Urothelium cell line (cell line): ENCODE results near the gene PHF19.

Experiments
- DNase-seq: peaks from one replicate; pipeline ENCODE4 v3.0.0; 2011; ENCODE audit warnings: low spot score, mixed read lengths
- FAIRE-seq: peaks from 2 replicates; lab custom pipeline; 2011; peaks lifted over from hg19 to GRCh38; lab: Jason Lieb, UNC

PHF19 gene

DNA sequence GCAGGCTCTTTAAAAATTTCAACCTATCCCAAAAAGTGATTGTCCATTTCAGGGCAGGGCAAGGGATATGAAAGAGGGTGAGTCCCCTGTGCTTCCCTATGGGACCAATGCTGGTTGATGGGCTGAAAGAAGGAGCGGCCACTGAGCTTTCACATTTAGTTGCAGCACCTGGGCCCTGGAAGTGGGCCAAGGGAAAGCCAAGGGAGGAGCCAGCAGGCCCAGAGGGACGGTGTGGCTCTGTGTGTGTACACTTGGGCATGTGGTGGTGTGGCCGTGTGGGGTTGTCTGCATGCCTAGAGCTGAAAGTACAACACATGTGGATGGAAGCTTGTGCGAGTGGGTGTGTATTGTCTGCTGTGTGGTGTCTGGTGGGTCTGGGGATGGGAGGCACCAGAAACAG lies 20.3 kb downstream of the PHF19 start:
- DNase-seq: no peak

DNA sequence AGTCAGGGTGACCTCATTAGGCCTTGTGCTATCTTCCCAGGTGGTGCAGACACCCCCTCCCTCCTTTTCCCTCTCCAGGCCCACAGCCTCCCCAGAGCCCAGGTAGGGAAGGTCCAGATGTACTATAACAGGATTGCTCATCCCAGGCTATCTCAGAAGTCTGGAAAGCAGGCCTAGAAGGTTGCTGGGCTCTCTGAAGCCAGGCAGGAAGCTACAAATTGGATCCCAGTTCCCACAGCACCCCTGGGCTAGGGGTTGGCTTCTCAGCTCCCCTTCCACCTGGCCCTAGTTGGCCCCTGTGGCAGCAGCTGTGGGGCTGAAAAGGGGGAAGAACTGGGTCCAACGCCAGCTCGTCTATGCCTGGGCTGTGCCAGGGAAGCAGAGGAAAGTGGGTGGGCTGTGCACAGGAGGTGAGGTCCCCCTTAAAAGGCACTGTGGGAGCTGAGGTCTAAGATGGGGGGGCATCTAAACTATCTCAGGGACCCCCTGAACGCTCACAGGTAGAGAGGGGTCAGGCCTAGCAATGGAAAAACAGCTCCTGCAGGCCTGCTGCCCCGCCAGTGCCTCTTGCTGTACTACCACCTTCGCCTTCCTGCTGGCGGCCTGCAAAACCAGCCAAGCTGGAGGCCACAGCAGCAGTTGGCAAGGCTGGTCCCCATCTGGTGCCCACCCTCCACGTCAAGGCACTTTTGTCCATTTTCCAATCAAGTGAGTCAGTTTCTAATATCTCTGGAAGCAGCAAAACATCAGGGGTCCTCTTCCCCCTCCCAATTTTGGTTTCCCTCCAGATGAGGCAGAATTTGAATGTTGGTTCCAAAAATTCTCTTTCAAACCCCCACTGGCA lies 20.9 kb downstream of the PHF19 start:
- DNase-seq (no peak), FAIRE-seq (no peak)

More for the DNA sequence above, 20.3 kb downstream of the PHF19 start:
- no peak for FAIRE-seq

DNA sequence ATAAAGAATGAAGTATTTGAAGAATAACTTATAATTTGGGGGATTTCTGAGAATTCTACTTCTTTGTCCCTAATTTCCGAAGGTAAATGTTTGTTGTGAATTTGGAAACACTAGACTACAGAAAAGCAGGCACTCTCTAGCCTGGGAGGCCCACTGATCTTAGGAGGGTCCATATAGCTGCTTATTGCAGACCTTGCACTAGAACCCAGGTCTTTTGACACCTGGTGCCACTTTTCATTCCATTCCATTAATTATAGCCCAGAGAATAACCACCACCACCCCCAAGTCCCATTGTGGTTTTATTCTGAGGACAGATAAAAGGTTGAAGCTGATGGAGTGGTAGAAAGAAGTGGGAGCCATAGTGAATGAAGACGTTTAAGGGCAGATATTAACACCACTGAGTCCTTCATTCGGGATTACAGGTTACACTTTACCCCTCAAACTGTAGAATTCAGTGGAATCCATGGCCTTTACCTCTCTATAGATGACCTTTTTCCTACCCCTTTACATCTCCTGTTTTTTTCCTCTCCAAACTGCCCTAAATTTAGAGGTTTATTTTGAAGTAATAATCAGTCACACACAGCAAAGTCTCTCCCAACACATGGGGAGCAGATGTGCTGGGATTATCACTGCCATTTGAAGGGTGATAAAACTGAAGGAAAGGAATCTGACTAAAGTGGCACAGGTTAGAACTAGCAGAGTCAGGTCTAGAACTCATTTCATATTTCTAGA lies 22.2 kb downstream of the PHF19 start:
- FAIRE-seq: no peak
- no peak for DNase-seq

DNA sequence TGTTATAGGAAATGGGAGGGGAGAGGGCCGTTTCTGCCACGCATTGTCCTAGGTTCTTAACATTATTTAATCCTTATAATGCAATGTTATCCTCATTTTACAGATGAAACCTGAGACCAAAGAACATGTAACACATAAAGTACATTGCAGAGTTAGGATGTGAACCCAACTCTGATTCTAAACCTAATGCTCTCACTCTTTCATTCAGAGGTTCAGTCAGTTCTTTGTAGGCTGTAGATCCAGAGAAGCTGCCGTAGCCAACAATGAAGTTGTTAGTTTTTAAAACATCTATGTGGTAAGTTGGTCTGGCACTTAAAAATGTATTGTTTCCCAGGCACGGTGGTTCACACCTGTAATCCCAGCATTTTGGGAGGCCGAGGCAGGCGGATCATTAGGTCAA lies 23.8 kb downstream of the PHF19 start:
- no peak for DNase-seq
- FAIRE-seq: no peak

DNA sequence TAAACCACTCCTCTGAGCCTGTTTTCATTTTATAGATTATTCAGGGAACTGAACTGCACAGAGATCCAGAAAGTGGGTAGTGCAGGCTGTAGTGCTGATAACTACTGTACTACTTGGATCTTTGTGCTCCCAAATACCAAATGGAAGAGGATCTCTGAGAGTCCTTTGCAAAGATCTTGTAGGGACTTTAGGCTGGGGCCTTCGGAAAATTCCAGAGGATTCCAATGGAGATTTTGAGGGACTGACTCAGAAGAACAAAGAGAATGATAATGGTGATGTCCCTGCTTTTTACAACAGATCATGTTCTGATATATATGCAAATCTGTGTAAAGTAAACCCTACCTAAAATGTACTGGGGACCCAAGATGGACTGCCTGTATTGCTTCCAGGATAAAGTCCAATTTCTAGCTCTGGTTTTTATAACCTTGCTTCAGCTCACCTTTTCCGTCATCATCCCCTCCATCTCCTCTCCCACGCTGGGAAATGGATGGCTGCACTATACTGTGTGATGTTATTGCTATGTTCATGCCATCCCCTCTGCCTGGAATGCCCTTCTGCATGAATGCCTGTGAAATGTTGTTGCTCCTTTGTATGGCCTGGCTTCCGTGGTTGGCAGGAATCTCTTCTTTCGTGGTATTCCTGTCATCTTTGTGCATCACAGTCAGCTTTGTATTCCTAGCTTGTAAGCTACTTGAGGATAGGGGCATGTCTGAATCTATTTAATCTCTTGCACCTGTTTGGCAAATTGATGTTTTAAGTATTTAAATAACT lies 24.6 kb downstream of the PHF19 start:
- FAIRE-seq (no peak), DNase-seq (no peak)

DNA sequence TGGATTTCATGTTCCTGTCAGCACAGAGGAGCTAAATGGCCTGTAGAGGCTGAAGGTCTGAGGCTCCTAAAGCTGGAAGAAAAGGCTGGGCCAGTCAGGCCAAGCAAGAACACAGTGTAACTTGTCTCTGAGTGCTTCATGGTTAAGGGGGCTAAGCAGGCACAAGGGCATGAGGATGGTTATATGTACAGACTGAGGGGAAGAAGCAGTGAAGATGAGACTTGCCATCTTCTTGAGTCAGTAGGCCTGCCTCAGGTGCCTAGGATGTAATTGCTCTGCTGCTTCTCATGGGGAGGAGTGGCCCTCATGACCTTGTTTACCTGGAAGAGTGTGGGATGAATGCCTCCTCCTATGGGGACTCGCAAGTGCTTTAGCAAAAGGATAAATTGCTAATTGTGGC lies 25.5 kb downstream of the PHF19 start:
- DNase-seq (no peak), FAIRE-seq (no peak)

DNA sequence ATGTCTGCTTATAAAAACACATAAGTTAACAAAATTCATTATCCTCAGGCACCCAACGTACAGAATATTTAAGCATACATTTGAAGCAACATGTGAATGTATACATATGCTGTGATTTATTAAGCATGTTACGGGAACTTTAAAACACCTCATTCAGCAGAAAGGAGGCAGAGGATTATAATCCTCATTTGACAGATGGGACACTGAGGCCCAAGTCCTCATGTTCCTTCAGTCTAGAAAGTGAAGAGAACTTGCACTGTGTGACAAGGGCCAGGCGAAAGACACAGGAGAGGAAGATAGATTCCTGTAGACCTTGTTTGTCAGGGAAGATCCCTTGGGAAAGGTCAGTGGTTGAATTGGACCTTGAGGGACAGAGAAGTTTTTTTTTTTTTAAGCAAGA lies 26.7 kb downstream of the PHF19 start:
- DNase-seq (no peak), FAIRE-seq (no peak)

DNA sequence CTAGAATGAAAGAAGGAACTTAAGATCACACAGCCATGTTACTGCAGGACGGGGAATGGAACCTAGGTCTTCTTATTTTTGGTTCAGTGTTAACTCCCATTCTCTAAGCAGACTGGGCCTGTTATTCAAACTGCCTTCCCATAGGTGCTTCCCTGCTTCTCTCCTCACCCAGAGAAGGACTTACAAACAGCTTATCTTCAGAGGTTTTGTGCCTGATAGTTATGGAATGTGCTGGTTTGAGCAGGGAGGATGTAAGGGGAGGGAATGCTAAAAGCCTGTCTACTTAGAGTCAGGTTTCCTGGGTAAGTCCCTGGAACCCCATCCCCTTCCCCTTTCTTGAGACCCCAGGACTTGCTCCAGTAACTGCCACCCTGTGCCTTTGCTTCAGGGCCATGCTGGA lies 30.1 kb downstream of the PHF19 start:
- FAIRE-seq (no peak), DNase-seq (no peak)

DNA sequence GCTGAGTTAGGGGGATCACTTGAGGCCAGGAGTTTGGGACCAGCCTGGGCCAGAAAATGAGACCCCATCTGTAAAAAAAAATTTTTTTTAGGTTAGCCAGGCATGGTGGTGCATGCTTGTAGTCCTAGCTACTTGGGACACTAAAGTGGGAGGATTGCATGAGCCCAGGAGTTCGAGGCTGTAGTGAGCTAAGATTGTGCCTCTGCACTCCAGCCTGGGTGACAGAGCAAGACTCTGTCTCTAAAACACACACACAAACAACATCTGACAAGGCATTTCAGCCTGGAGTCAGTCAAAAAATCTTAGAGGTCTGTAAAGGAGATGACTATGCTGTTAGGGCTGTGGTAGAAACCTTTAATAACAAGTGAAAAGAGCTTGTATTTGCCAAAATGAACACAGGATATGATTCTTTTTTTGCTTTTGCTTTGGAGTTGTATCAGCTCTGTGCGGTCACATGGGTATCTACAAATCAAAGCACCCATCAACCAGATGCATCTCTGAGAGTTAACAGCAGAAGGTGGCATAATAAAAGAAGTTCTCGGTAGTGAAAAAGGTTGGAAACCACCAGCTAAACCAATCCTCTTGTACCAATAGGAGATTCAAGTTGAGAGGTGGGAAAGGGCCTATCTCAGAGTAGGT lies 30.6 kb downstream of the PHF19 start:
- no peak for FAIRE-seq
- DNase-seq: no peak

DNA sequence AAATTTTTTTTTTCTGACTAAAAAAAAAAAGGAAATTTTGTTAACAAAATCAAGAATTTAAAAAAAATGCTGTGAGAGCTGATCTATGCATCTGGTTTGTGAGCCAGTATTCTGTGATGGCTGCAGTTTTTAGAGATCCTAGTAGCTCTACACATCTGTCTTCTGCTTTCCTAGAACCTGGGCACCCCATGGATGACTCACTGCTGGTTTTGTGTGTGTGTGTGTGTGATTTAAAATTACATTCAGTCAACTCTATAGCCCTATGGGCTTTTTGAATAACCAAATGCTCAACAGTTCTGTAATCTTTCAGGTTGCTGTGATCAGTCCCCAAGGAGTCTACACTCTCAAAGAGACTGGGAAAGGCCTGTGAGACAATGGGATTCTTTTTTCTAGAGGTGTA lies 31.7 kb downstream of the PHF19 start:
- DNase-seq (no peak), FAIRE-seq (no peak)

DNA sequence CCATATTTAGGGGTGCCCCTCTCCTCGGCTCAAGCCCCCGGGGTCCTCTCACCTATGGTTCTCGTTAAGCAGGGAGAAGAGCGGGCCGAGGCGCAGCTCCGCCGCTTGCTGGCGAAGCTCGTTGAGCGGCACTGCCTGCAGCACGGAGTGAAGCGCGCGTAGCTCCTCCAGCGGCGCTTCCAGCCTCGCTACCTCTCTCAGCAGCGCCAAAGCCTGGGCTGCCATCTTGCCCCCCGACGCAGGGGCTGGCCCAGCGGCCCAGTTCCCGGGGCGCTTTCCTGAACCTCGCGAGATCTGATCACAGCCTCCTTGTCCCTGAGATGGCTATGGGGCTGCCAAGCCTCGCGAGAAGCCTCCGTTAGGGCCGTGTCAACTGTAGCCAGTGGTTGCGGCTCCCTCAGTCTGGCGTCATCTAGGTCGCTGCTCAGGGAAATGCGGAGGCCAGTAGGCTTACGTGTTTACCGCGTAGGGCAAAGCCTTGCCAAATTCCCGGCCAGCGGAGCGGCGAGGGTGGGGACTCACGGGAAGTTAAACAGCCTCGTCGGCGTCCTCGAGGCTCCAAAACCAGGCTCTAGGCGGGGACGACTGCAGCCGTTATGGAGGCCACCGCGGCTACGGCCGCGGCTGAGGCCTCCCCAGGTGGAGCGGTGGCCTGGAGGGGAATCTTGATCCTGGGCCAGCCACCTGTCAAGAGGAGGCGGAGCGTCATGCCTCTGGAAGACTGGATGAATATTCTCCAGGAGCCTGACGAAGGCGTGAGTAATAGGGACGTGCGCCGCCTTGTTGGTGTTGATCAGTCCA lies 34.1 kb downstream of the PHF19 start, which contains the start of gene PSMD5:
Gene PSMD5, minus strand, starts transcription at position 238 of the 801 bp plus-strand sequence. Its CDS starts 13 bp downstream, at position 225.
- peak; percentile 98 for DNase-seq
- FAIRE-seq: no peak

DNA sequence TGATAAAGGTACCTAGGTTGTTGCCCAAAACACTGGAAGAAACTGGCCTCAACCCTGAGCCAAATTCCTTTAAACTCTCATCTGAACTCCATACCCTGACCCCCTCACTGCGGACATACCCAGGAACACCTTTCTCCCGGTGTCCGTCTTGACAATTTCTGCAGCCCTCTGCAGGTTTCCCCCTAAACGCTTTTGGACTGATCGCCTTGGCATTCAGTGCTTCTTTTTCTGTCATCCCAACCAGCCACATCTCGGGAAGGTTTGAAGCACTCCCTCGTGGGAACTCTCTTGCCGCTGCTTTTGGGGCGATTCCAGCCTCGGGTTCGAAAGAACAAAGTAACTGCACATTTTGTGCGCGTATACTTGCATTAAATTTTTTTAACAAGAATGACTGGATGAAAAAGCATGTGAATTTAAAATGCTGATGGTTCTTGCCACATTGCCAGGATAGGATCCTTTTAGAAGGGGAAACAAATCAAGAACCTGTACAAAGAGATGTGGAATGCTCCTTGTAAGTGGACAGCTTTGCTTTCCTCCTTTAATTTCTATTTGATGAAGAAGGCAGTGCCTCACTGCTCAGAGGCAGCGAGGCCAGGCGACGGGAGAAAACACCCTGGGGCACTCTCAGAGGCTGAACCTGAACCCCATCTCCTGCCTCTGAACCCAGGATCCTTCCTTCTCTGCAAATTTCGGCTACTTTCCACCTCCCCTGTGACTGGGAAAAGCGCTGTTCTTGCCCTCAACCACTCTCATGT lies 34.9 kb downstream of the PHF19 start:
- DNase-seq: no peak
- FAIRE-seq: no peak

DNA sequence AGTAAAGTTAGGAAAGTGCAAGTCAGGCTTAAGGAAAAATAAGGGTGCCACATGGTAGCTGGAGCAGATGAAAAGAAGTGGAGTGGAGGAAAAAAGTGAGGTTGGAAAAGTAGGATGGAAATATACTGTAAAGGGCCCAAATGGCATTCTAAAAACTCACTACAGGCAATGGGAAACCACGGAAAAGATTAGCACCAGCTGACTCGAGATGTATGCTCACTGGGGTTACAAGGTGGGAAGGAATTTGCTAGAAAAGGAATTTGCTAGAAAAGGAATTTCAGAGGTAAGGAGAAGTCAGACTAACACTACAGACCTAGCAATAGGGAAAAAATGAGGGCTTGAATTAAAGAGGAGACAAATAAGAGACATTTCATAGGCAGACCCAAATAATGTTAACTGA lies 37.8 kb downstream of the PHF19 start:
- no peak for FAIRE-seq
- DNase-seq: no peak

DNA sequence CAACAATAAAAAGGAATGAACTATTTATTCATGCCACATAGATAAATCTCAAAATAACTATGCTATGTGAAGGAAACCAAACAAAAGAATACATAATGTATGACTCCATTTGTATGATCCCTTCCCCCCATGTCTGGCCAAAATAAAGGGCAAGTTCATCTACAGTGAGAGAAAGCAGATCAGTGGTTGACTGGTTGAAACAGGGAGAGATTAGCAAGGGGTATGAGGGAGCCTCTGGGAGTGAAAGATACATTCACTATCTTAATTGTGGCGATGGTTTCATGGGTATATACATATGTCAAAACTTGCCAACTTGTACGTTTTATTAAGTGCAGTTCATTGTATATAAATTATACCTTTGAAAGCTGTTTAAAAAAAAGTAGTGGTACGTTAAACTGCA lies 39.1 kb downstream of the PHF19 start:
- FAIRE-seq (no peak), DNase-seq (no peak)

DNA sequence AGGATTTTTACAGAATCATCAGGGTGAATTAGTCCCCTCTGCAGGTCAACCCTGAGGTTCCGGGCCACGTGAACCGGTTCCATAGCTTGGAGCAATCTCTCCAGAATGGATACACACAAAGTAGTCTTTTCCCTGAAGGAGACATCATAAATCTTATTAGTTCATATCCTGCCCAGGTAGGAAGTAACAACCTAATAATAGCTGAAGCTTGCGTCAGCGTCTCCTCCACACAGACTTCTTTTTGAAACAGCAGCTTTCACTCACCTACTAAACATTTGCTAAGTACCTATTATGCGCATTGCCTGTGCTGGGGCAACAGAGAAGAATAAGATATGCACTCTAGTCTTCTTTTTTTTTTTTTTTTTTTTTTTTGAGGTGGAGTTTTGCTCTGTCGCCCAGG lies 43.7 kb downstream of the PHF19 start:
- no peak for DNase-seq
- FAIRE-seq: no peak

DNA sequence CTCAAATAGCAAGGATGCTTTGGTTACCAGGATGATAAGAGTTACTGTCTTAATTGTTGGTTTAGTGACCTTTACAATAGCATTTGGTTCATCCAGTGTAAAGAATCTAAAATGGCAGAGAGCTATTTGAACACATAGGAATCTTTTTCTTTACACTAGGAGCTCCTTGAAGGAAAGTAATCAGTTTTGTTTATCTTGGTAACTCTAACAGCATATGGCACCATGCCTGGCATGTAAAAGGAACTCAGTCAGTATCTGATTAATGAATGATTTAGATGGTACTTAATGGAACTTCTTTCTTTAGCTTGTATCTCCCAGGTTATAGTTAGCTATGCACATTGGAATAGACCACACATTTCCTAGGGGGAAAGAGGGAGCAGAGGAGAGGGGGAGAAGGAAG lies 44.2 kb downstream of the PHF19 start:
- no peak for FAIRE-seq

DNA sequence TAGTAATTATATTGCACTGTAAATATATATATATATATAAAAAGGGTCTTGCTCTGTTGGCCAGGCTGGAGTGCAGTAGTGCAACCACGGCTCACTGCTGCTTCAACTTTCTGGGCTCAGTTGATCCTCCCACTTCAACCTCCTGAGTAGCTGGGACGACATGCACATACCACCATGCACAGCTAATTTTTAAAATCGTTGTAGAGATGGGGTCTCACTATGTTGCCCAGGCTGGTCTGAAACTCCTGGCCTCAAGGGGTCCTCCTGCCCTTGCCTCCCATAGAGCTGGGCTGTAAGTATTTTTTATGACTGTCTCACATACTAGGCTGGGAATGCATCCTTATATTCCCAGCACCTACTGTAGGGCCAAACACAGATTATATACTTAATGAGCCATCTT lies 46.1 kb downstream of the PHF19 start:
- no peak for DNase-seq
- no peak for FAIRE-seq

More for the DNA sequence above, 44.2 kb downstream of the PHF19 start:
- DNase-seq: no peak

DNA sequence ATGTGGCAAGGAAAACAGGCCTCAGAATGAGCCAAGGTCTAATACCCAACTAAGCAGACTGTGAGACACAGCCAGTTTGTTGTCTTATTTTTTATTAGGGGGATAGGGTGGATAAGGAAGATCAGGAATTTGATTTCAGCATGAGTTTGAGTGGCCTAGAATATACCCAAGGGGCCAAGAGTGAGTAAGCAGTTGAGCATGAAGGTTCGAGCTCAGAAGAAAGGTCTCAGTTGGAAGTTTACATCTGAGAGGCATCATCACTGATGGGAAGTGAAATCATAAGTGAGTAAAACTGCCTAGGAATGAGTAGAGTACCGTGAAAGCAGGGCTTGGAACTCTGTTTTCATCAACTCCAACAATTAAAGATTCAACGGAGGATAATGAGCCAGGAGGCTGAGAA lies 46.8 kb downstream of the PHF19 start:
- DNase-seq (no peak), FAIRE-seq (no peak)

DNA sequence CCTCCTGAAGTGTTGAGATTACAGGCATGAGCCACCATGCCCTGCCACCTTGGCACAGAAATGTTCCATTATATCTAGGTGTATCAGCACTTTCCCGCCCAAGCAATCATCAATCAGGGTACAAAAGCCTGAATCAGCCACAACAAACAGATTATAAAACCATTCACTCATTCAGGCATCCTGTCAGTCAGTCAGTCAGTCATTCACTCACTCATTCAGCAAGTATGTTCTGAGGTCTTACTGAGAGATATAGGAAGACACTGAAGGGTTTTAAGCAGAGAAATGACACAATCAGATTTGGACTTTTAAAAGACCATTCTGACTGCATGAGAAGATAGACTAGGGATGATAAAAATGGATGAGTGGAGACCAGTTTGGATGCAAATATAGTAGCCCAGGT lies 47.3 kb downstream of the PHF19 start:
- DNase-seq (no peak), FAIRE-seq (no peak)
